Caco-2 (cell line): ENCODE data around the gene FHIT. TPM values are rescaled to one million over a fixed set of nuclear protein-coding genes. Genes with fewer than 3 reads are reported as not detected.

Experiments used
- BruUV-seq: library from RNA; stranded (reverse); fragments of 400-500 nt; replicated peaks from 2 replicates; lab custom pipeline; 2021; lab: Mats Ljungman, UMichigan
- CTCF ChIA-PET: fragments of 300-600 bp; sonication (Branson Sonifier 250); formaldehyde crosslinking; loops from one replicate; lab custom pipeline; 2022; ENCODE audit warnings: antibody characterized with exemption; lab: Charles Lee
- POLR2A ChIA-PET: fragments of 300-600 bp; sonication (Branson Sonifier 250); formaldehyde crosslinking; loops from one replicate; lab custom pipeline; 2022; ENCODE audit warnings: antibody characterized with exemption; lab: Charles Lee
- DNase-seq, 2 experiments: peaks; one replicate each; pipeline versions ENCODE4 v3.0.0 to v3.0.0-alpha.2; 2020 to 2022
- H3K27me3 ChIP-seq: replicated peaks from 2 replicates; pipeline ENCODE4 v1.6.0; 2011; ENCODE audit warnings: low read length; ENCODE audit not compliant: control insufficient read depth, insufficient read depth
- H3K36me3 ChIP-seq: 2 replicates; pipeline ENCODE4 v1.5.1; 2011; ENCODE audit warnings: low read length; ENCODE audit not compliant: control insufficient read depth, insufficient read depth
- H3K4me1 ChIP-seq: fragments of 250-450 bp; sonication (Bioruptor Pico); 2 replicates; pipeline ENCODE4 v1.5.1; 2020; ENCODE audit warnings: mild to moderate bottlenecking
- H3K4me3 ChIP-seq: 2 replicates; pipeline ENCODE4 v1.5.1; 2011; ENCODE audit warnings: low read depth, mild to moderate bottlenecking, control low read depth, low read length
- H3K9me3 ChIP-seq: fragments of 250-450 bp; sonication (Bioruptor Pico); 2 replicates; pipeline ENCODE4 v1.5.1; 2020; ENCODE audit warnings: mild to moderate bottlenecking, moderate library complexity
- H3K27ac Mint-ChIP-seq: one replicate; pipeline ENCODE4 v1.8.0; 2022; ENCODE audit warnings: mixed read lengths; ENCODE audit not compliant: unreplicated experiment
- H3K27me3 Mint-ChIP-seq: one replicate; pipeline ENCODE4 v1.8.0; 2022; ENCODE audit warnings: mixed read lengths; ENCODE audit not compliant: insufficient read depth, unreplicated experiment
- H3K36me3 Mint-ChIP-seq: one replicate; pipeline ENCODE4 v1.8.0; 2022; ENCODE audit warnings: mild to moderate bottlenecking, mixed read lengths; ENCODE audit not compliant: insufficient read depth, unreplicated experiment
- H3K4me1 Mint-ChIP-seq: one replicate; pipeline ENCODE4 v1.8.0; 2022; ENCODE audit warnings: low read depth, mixed read lengths; ENCODE audit not compliant: unreplicated experiment
- H3K4me3 Mint-ChIP-seq: one replicate; pipeline ENCODE4 v1.8.0; 2022; ENCODE audit warnings: mild to moderate bottlenecking, moderate library complexity, mixed read lengths; ENCODE audit not compliant: unreplicated experiment
- H3K9me3 Mint-ChIP-seq: one replicate; pipeline ENCODE4 v1.8.0; 2022; ENCODE audit warnings: mixed read lengths; ENCODE audit not compliant: unreplicated experiment
- intact Hi-C: fragments of 100-400 bp; cut with micrococcal nuclease; formaldehyde crosslinking; loops from one replicate; pipeline ENCODE4 v1.10.0; 2022; ENCODE audit not compliant: unreplicated experiment
- total RNA-seq: library from RNA; stranded (reverse); gene quantifications from 2 replicates; pipeline ENCODE4 v1.2.3, GENCODE V29; 2022
- TF ChIP-seq, protein P1 (sequence below), 2 experiments: fragments of 200-600 bp in 1 of 2; IDR thresholded peaks; 1 replicate in 1 of 2; 2 replicates in 1 of 2; pipeline versions ENCODE4 v1.5.1 to v1.8.0; 2011 to 2022; ENCODE audit warnings: antibody characterized with exemption in 1 of 2, control low read depth in 1 of 2, inconsistent platforms in 1 of 2, low read depth in 1 of 2, low read length in 1 of 2, mild to moderate bottlenecking in 1 of 2, moderate library complexity in 1 of 2; ENCODE audit not compliant: insufficient read depth in 1 of 2, severe bottlenecking in 1 of 2, unreplicated experiment in 1 of 2

The FHIT gene
- total RNA-seq, 1 experiment from 2014 or later, result 8.3 TPM

DNA sequence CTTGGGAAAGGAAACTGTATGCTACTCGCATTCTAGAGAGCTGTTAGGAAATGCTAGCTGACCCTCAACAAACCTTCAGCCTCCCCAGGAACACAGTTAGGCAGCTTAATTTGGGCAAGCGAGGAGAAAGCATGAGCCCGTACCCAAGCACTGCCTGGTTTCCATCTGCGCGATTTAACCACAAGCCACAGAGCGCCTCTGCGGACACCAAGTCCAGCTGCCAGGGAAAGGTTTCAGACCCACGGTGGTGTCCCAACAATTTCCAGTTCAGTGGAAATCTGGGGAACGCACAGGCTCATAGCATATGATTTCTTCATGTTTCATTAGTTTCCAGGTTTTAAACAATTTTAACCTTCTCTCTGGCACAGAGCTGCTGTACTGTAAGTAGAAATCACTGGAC lies 617.6 kb downstream of the FHIT start:
- H3K4me1 ChIP-seq, result peaks cover 66% of the 10 kb centered on the region
- H3K4me1 Mint-ChIP-seq, result peaks cover 42% of the 10 kb centered on the region
- H3K4me3 ChIP-seq, result no peak overlapping the region
- intact Hi-C loops, result loop anchor here (5.0 kb wide), 1 partner anchor 109 kb away; no protein-coding TSS in a partner anchor
- no peaks in the 10 kb centered on the region for H3K9me3 Mint-ChIP-seq
- no peaks in the 10 kb centered on the region for H3K36me3 Mint-ChIP-seq
- TF ChIP-seq, protein P1, sequence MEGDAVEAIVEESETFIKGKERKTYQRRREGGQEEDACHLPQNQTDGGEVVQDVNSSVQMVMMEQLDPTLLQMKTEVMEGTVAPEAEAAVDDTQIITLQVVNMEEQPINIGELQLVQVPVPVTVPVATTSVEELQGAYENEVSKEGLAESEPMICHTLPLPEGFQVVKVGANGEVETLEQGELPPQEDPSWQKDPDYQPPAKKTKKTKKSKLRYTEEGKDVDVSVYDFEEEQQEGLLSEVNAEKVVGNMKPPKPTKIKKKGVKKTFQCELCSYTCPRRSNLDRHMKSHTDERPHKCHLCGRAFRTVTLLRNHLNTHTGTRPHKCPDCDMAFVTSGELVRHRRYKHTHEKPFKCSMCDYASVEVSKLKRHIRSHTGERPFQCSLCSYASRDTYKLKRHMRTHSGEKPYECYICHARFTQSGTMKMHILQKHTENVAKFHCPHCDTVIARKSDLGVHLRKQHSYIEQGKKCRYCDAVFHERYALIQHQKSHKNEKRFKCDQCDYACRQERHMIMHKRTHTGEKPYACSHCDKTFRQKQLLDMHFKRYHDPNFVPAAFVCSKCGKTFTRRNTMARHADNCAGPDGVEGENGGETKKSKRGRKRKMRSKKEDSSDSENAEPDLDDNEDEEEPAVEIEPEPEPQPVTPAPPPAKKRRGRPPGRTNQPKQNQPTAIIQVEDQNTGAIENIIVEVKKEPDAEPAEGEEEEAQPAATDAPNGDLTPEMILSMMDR (IDR thresholded peaks at IDR 0.05; ENCODE audit: insufficient read depth in 1 of 2, low read depth in 1 of 2, low read length in 1 of 2, severe bottlenecking in 1 of 2, unreplicated experiment in 1 of 2), result no peak
- H3K9me3 ChIP-seq, result no peaks in the 10 kb centered on the region
- no peak for DNase-seq
- no TSS peak for BruUV-seq
- POLR2A ChIA-PET, result no interaction called here
- CTCF ChIA-PET, result no interaction called here
- H3K27me3 ChIP-seq, result no peaks in the 10 kb centered on the region
- H3K27me3 Mint-ChIP-seq, result no peaks in the 10 kb centered on the region
- H3K36me3 ChIP-seq, result no peaks in the 10 kb centered on the region
- no peak overlapping the region for H3K27ac Mint-ChIP-seq
- H3K4me3 Mint-ChIP-seq, result no peak overlapping the region

DNA sequence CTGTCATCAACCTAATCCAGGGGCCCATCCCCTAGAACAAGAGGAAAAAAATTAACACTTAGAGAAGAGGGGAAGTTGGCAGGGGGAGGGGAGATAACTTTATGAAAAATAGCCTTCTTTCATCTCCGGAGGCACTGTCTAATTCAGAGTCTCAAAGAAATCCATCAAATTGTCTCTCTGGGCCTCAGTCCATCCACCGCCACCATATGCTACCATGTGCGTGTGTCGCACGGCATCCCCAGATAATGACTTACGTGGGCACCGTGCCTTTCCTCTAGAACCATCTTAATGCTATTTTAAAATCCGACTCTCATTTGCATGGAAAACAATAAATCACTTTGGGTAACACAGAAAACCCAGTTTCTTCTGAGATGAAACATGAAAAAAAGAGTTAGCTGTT lies 619.7 kb downstream of the FHIT start:
- POLR2A ChIA-PET, result no interaction called here
- TF ChIP-seq, protein P1 (IDR thresholded peaks at IDR 0.05; ENCODE audit: insufficient read depth in 1 of 2, low read depth in 1 of 2, low read length in 1 of 2, severe bottlenecking in 1 of 2, unreplicated experiment in 1 of 2), result no peak
- Histone ChIP-seq H3K27me3 (no peaks in the 10 kb centered on the region), H3K36me3 (no peaks in the 10 kb centered on the region), H3K9me3 (no peaks in the 10 kb centered on the region), H3K4me1 (peaks cover 60% of the 10 kb centered on the region), H3K4me3 (no peak overlapping the region)
- CTCF ChIA-PET, result no interaction called here
- no peaks in the 10 kb centered on the region for H3K27me3 Mint-ChIP-seq
- H3K27ac Mint-ChIP-seq, result peak overlapping the region; percentile 14
- H3K4me1 Mint-ChIP-seq, result peaks cover 35% of the 10 kb centered on the region
- BruUV-seq, result no TSS peak
- H3K4me3 Mint-ChIP-seq, result peak overlapping the region; percentile 20
- no peaks in the 10 kb centered on the region for H3K9me3 Mint-ChIP-seq
- no peaks in the 10 kb centered on the region for H3K36me3 Mint-ChIP-seq
- no peak for DNase-seq
- intact Hi-C loops, result loop anchor here (5.0 kb wide), 1 partner anchor 111 kb away; no protein-coding TSS in a partner anchor

DNA sequence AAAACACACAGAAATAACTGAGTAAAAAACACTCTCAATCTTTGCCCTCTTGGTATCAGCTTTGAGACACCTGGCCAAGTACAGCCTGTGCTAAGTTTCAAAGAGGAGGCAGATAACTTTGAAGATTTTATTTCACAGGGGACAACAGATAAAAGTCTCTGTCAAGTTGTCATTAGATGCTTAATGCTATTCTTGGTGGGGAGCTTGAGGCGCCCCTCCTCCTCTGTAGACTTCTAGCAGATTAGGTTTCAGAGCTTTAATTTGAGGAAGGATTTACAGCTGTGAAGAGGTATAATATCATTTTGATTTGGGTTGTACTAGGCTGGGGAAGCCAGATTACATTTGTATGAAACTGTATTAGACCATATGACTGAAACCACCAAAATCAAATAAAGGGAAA lies 620.3 kb downstream of the FHIT start:
- ChIA-PET POLR2A (no interaction called here), CTCF (no interaction called here)
- H3K9me3 Mint-ChIP-seq, result no peaks in the 10 kb centered on the region
- H3K27me3 Mint-ChIP-seq, result no peaks in the 10 kb centered on the region
- Histone ChIP-seq H3K4me3 (no peak overlapping the region), H3K9me3 (no peaks in the 10 kb centered on the region), H3K27me3 (no peaks in the 10 kb centered on the region), H3K36me3 (no peaks in the 10 kb centered on the region), H3K4me1 (peaks cover 56% of the 10 kb centered on the region)
- peak overlapping the region; percentile 20 for H3K4me3 Mint-ChIP-seq
- peak in 1 of 2 experiments; percentile 43 for DNase-seq
- intact Hi-C loops, result loop anchor here (5.0 kb wide), 1 partner anchor 111 kb away; no protein-coding TSS in a partner anchor
- peak overlapping the region; percentile 78 for H3K27ac Mint-ChIP-seq
- H3K36me3 Mint-ChIP-seq, result no peaks in the 10 kb centered on the region
- peaks cover 35% of the 10 kb centered on the region for H3K4me1 Mint-ChIP-seq
- TF ChIP-seq, protein P1 (IDR thresholded peaks at IDR 0.05; ENCODE audit: insufficient read depth in 1 of 2, low read depth in 1 of 2, low read length in 1 of 2, severe bottlenecking in 1 of 2, unreplicated experiment in 1 of 2), result no peak
- BruUV-seq, result no TSS peak
